GM12878 (cell line): Measurements from ENCODE around the gene MYCN. TPM values are rescaled to one million over a fixed set of nuclear protein-coding genes. Genes with fewer than 3 reads are reported as not detected.

Source experiments
- ATAC-seq: fragments of 200-7000 bp; cut with Tn5 transposase; 3 replicates; pipeline ENCODE4 v1.9.1; 2020; ENCODE audit warnings: mild to moderate bottlenecking, moderate library complexity
- BruUV-seq: library from RNA; stranded (reverse); fragments of 400-500 nt; replicated peaks from 2 replicates; lab custom pipeline; 2021; lab: Mats Ljungman, UMichigan
- CTCF ChIA-PET: fragments of 300-600 bp; sonication (Branson Sonifier 250); formaldehyde crosslinking; extraction: SDS; loops from one replicate; lab custom pipeline; 2021; ENCODE audit warnings: inconsistent platforms; lab: Yijun Ruan, JAX
- POLR2A ChIA-PET: fragments of 350-600 bp; formaldehyde crosslinking; extraction: SDS; loops from one replicate; lab custom pipeline; 2021; ENCODE audit warnings: inconsistent platforms; lab: Charles Lee
- RAD21 ChIA-PET: fragments of 300-600 bp; sonication (Branson Sonifier 250); formaldehyde crosslinking; loops from one replicate; lab custom pipeline; 2023; ENCODE audit warnings: antibody characterized with exemption; ENCODE audit not compliant: unreplicated experiment; lab: Charles Lee
- SMC1A ChIA-PET: fragments of 300-600 bp; sonication (Branson Sonifier 250); formaldehyde crosslinking; loops from one replicate; lab custom pipeline; 2023; ENCODE audit not compliant: unreplicated experiment, uncharacterized antibody; lab: Charles Lee
- DNase-seq: peaks from one replicate; pipeline ENCODE4 v3.0.0-alpha.2; 2011; ENCODE audit warnings: low read depth, low spot score
- FAIRE-seq: peaks from 3 replicates; lab custom pipeline; 2011; peaks lifted over from hg19 to GRCh38; lab: Jason Lieb, UNC
- H2AFZ ChIP-seq: 2 replicates; pipeline ENCODE4 v1.6.0; 2011; ENCODE audit warnings: low read depth, low read length, control low read depth; ENCODE audit not compliant: control insufficient read depth
- H3K27ac ChIP-seq: 2 replicates; pipeline ENCODE4 v1.5.1; 2011; ENCODE audit warnings: control low read depth; ENCODE audit not compliant: control insufficient read depth, insufficient read depth
- H3K27me3 ChIP-seq, 2 experiments: replicated peaks in 1 of 2; 2 replicates each; pipeline versions ENCODE4 v1.6.0 to v1.6.1; 2011; ENCODE audit warnings: low read length in 1 of 2; ENCODE audit not compliant: control insufficient read depth in 2 of 2, insufficient read depth in 2 of 2
- H3K36me3 ChIP-seq, 2 experiments: 2 replicates each; pipeline ENCODE4 v1.5.1; 2011; ENCODE audit warnings: low read length in 1 of 2; ENCODE audit not compliant: control insufficient read depth in 2 of 2, insufficient read depth in 2 of 2
- H3K4me1 ChIP-seq: 2 replicates; pipeline ENCODE4 v1.6.1; 2011; ENCODE audit warnings: mild to moderate bottlenecking, low read length, moderate library complexity, mixed read lengths; ENCODE audit not compliant: control insufficient read depth, insufficient read depth
- H3K4me2 ChIP-seq: 2 replicates; pipeline ENCODE4 v1.6.0; 2011; ENCODE audit warnings: control low read depth; ENCODE audit not compliant: control insufficient read depth, insufficient read depth
- H3K4me3 ChIP-seq: fragments of 200-600 bp; sonication (generic); 2 replicates; pipeline ENCODE4 v1.5.1; 2016
- H3K79me2 ChIP-seq: 2 replicates; pipeline ENCODE4 v1.6.0; 2011; ENCODE audit warnings: low read length; ENCODE audit not compliant: control insufficient read depth, insufficient read depth
- H3K9ac ChIP-seq: 2 replicates; pipeline ENCODE4 v1.8.0; 2011; ENCODE audit warnings: low read length, control low read depth, mixed read lengths; ENCODE audit not compliant: control insufficient read depth, insufficient read depth
- H3K9me3 ChIP-seq: replicated peaks from 3 replicates; pipeline ENCODE4 v1.5.1; 2011; ENCODE audit warnings: mild to moderate bottlenecking, low read length; ENCODE audit not compliant: control insufficient read depth, insufficient read depth
- H4K20me1 ChIP-seq: 2 replicates; pipeline ENCODE4 v1.6.0; 2011; ENCODE audit not compliant: control insufficient read depth, insufficient read depth
- ASH2L ChIP-seq: fragments of 300-600, 200-600 bp; sonication (generic); IDR thresholded peaks from 2 replicates; pipeline ENCODE4 v1.6.1; 2017; ENCODE audit warnings: low read depth, mild to moderate bottlenecking, borderline replicate concordance
- CBX3 ChIP-seq: fragments of 200-600 bp; sonication (generic); IDR thresholded peaks from 2 replicates; pipeline ENCODE4 v1.6.1; 2016; ENCODE audit warnings: low read depth, borderline replicate concordance
- CEBPB ChIP-seq, 2 experiments: fragments of 150-350 bp in 1 of 2; IDR thresholded peaks; 2 replicates each; pipeline ENCODE4 v1.6.1; 2012 to 2014; ENCODE audit warnings: low read depth in 2 of 2, low read length in 2 of 2, borderline replicate concordance in 1 of 2, inconsistent platforms in 1 of 2
- CUX1 ChIP-seq: IDR thresholded peaks from 2 replicates; pipeline ENCODE4 v1.6.1; 2012; ENCODE audit warnings: improper control_type of control experiment, low read depth, low read length; ENCODE audit not compliant: insufficient replicate concordance
- JUNB ChIP-seq: IDR thresholded peaks from 2 replicates; pipeline ENCODE4 v1.6.1; 2016; ENCODE audit warnings: antibody characterized with exemption, mild to moderate bottlenecking
- MYB ChIP-seq: fragments of 150-350 bp; IDR thresholded peaks from 2 replicates; pipeline ENCODE4 v1.6.1; 2014; ENCODE audit warnings: mild to moderate bottlenecking, low read depth, low read length, borderline replicate concordance
- NFYB ChIP-seq: IDR thresholded peaks from 2 replicates; pipeline ENCODE4 v1.6.1; 2011; ENCODE audit warnings: low read depth, mild to moderate bottlenecking, low read length, improper control_type of control experiment, moderate library complexity; ENCODE audit not compliant: insufficient read depth
- NR2F1 ChIP-seq: fragments of 450-650 bp; conservative IDR thresholded peaks from 2 replicates; pipeline ENCODE4 v1.6.1; 2017; ENCODE audit warnings: mild to moderate bottlenecking
- POLR2AphosphoS2 ChIP-seq: IDR thresholded peaks from 2 replicates; pipeline ENCODE4 v1.6.1; 2011; ENCODE audit warnings: low read depth, mild to moderate bottlenecking, low read length, improper control_type of control experiment, moderate library complexity
- RBBP5 ChIP-seq: fragments of 200-600 bp; sonication (generic); conservative IDR thresholded peaks from 2 replicates; pipeline ENCODE4 v1.6.1; 2016
- SMAD5 ChIP-seq: IDR thresholded peaks from 2 replicates; pipeline ENCODE4 v1.6.1; 2016; ENCODE audit warnings: antibody characterized with exemption, low read depth
- USF2 ChIP-seq: IDR thresholded peaks from 2 replicates; pipeline ENCODE4 v1.6.1; 2011; ENCODE audit warnings: low read depth, low read length, improper control_type of control experiment, borderline replicate concordance
- YY1 ChIP-seq: IDR thresholded peaks from 2 replicates; pipeline ENCODE4 v1.6.1; 2011; ENCODE audit warnings: low read depth, mild to moderate bottlenecking, low read length
- ZBTB4 ChIP-seq: fragments of 450-650 bp; formaldehyde crosslinking; IDR thresholded peaks from 2 replicates; pipeline ENCODE4 v1.4.0; 2022; ENCODE audit warnings: mild to moderate bottlenecking, moderate library complexity
- ZNF24 ChIP-seq: fragments of 450-650 bp; IDR thresholded peaks from 2 replicates; pipeline ENCODE4 v1.6.1; 2017; ENCODE audit warnings: antibody characterized with exemption, mild to moderate bottlenecking
- WGBS: methylation state at CpG from one replicate; pipeline ENCODE4 v1.1.6; 2016; ENCODE audit warnings: low lambda C conversion rate; ENCODE audit not compliant: insufficient replicate concordance, insufficient coverage; ENCODE audit errors: missing lambda C conversion rate; 5-methylcytosine and 5-hydroxymethylcytosine counted together
- in situ Hi-C: fragments of 300-500 bp; cut with MboI; formaldehyde crosslinking; loops from 9 replicates; pipeline ENCODE4 v1.14.3; 2018; ENCODE audit warnings: mixed read lengths
- intact Hi-C: fragments of 100-400 bp; cut with micrococcal nuclease; formaldehyde crosslinking; loops from one replicate; pipeline ENCODE4 v1.14.2; 2022; ENCODE audit not compliant: unreplicated experiment
- polyA plus RNA-seq, 11 experiments: library from polyadenylated mRNA; depleted of rRNA in 4 of 11; unstranded in 6 of 11; stranded (reverse) in 5 of 11; fragments of >200 nt; fragmentation: Nextera tagmentation in 4 of 11; fragmentation: Illumina TruSeq in 1 of 11; extraction: Ambion mirVana in 4 of 11; extraction: Trizol in 1 of 11; gene quantifications; 1 replicate in 1 of 11; 2 replicates in 10 of 11; pipeline versions ENCODE4 v1.2.1 to v1.2.3, GENCODE V29; 2011 to 2016; ENCODE audit warnings: inconsistent platforms in 2 of 11, missing spikeins in 2 of 11, low read depth in 1 of 11
- total RNA-seq, 4 experiments: library from RNA; depleted of rRNA in 3 of 4; stranded (reverse); fragments of >200 nt in 3 of 4; fragmentation: Illumina TruSeq in 1 of 4; extraction: Trizol in 1 of 4; gene quantifications; 2 replicates each; pipeline versions ENCODE4 v1.2.1 to v1.2.3, GENCODE V29; 2013 to 2021

MYCN gene
- total and polyA plus RNA-seq, 10 of the 15 experiments (the other 5 are each of a cell fraction or from before 2014, with no cell fraction given) = not detected

- FAIRE-seq (no peak), ATAC-seq (no peak), DNase-seq (no peak)
- no peaks in the 10 kb centered on the region for H3K9me3 ChIP-seq
- no TSS peak for BruUV-seq
- 26% methylated on average over 5 of the region's 5 CpGs for WGBS
- H3K4me3 ChIP-seq = no peak overlapping the region
- ChIA-PET RAD21 (no interaction called here), POLR2A (no interaction called here), SMC1A (no interaction called here), CTCF (no interaction called here)
- H4K20me1 ChIP-seq = no peaks in the 10 kb centered on the region
- intact Hi-C loops = no loop called here
- H3K4me2 ChIP-seq = no peak overlapping the region
- no peak overlapping the region for H2AFZ ChIP-seq
- H3K9ac ChIP-seq = no peak overlapping the region
- H3K79me2 ChIP-seq = no peaks in the 10 kb centered on the region
- no peak overlapping the region for H3K27ac ChIP-seq
- no peaks in the 10 kb centered on the region for H3K4me1 ChIP-seq
- in situ Hi-C loops = no loop called here
- H3K36me3 ChIP-seq = no peaks in the 10 kb centered on the region
- TF ChIP-seq RBBP5 (no peak), USF2 (no peak), JUNB (no peak), ZNF24 (no peak), ASH2L (no peak), SMAD5 (no peak), POLR2AphosphoS2 (no peak), YY1 (no peak), CUX1 (no peak), CEBPB (IDR thresholded peaks at IDR 0.05; ENCODE audit: borderline replicate concordance in 1 of 2, low read depth in 2 of 2, low read length in 2 of 2) (no peak), CBX3 (no peak), NR2F1 (no peak), ZBTB4 (CRISPR knock-in tag) (no peak), MYB (no peak), NFYB (no peak)
- no peaks in the 10 kb centered on the region; a peak in 2 of 4 replicates for H3K27me3 ChIP-seq
Observed at GRCh38 chr2:15988733-15989132, 48.4 kb downstream of the MYCN start.
